Adipocyte (in vitro differentiated cells): ENCODE data around the gene COX10.
"Not testable (repeated sequence)": the region's sequence is repeated elsewhere in the genome, so short reads cannot be mapped to it uniquely, and the experiment has no call there.

Experiments
- DNase-seq: peaks from one replicate; pipeline ENCODE4 v3.0.0-alpha.2; 2015; ENCODE audit warnings: low read depth
- H3K27me3 ChIP-seq: replicated peaks from 2 replicates; pipeline ENCODE4 v1.7.0; 2013; ENCODE audit warnings: mild to moderate bottlenecking, low read length, moderate library complexity; ENCODE audit not compliant: control insufficient read depth, insufficient read depth
- H3K36me3 ChIP-seq: 2 replicates; pipeline ENCODE4 v1.7.0; 2013; ENCODE audit warnings: low read length, mild to moderate bottlenecking, moderate library complexity; ENCODE audit not compliant: control insufficient read depth, insufficient read depth, severe bottlenecking
- H3K4me1 ChIP-seq: 2 replicates; pipeline ENCODE4 v1.7.0; 2013; ENCODE audit warnings: mild to moderate bottlenecking, low read length, moderate library complexity; ENCODE audit not compliant: control insufficient read depth, insufficient read depth
- H3K4me3 ChIP-seq: 2 replicates; pipeline ENCODE4 v1.7.0; 2013; ENCODE audit warnings: mild to moderate bottlenecking, low read length, moderate library complexity
- H3K9ac ChIP-seq: 2 replicates; pipeline ENCODE4 v1.7.0; 2013; ENCODE audit warnings: mild to moderate bottlenecking, low read length, moderate library complexity
- H3K9me3 ChIP-seq: 2 replicates; pipeline ENCODE4 v1.7.0; 2013; ENCODE audit warnings: mild to moderate bottlenecking, low read length, moderate library complexity; ENCODE audit not compliant: control insufficient read depth

COX10 gene

DNA sequence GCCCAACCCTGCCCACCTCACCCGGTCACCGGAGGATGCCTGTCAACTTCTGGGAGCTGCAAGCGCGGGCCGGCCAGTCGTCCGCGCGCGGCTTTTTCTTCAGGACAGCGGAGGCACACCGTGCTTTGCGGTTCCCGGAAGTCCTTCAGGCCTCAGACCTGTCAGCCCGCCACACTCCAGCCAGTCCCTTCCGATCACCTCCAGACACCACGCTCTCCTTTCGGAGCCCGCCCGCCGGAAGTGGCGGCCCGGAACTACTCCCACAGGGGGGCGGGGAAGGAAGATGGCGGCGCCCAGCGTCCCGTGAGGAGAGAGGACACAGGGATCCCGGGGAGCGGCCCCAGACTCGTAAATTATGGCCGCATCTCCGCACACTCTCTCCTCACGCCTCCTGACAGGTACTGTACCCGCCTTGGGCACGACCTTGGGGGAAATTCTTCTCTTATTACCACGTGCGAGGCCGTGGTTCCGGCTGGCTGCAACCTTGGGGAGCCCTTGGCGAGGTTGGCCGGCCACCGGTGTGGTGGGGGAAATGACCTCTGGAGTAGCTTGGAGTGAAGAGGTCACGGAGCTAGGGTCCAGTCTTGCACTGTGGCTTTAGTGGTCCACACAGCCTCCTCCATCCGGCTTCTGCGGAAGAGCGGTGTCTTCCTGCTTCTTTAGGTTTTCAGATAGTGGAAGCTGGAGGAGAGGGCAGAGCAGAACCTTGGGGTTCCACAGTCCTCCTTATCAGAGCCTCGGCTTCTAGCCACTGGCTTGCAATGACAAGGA, at the start of gene COX10:
COX10 (plus strand) TSS at position 254 of the 771 bp plus-strand sequence; CDS start at position 356, 102 bp downstream.
- Histone ChIP-seq H3K36me3 (no peaks in the 10 kb centered on the region), H3K4me1 (peaks cover 20% of the 10 kb centered on the region), H3K9ac (peak within 1 kb of the TSS; percentile 92), H3K9me3 (no peaks in the 10 kb centered on the region), H3K27me3 (no peaks in the 10 kb centered on the region), H3K4me3 (peak within 1 kb of the TSS; percentile 94)
- DNase-seq: peak; percentile 94

DNA sequence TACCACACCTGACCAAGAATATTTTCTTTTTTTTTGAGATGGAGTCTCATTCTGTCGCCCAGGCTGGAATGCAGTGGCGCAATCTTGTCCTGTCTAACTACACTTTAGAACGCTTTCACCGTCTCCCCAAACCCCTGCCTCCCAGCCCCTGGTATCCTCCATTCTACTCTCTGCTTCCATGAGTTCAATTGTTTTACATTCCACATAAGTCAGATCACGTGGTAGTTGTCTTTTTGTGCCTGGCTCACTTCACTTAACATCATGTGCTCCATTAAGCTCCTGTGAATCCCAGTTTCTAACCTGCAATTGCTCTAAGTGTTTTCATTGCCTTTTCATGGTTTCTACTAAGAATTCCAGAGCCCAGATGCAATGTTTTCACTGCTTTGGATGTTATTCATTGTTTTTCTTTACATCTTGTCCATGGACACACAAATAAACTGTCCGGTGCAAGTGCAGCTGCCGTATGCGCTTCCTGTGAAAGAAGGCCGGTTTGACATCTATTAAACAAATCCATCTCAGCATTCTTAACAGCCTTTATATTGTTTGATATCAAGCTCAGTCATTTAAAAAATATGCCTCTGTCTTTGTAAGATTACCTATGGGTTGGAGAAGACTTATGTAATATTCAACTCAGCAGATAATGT, 47.5 kb upstream of the COX10 start:
- not testable (repeated sequence) for H3K9ac ChIP-seq, H3K4me3 ChIP-seq, H3K27me3 ChIP-seq, H3K36me3 ChIP-seq, H3K9me3 ChIP-seq, DNase-seq, H3K4me1 ChIP-seq

DNA sequence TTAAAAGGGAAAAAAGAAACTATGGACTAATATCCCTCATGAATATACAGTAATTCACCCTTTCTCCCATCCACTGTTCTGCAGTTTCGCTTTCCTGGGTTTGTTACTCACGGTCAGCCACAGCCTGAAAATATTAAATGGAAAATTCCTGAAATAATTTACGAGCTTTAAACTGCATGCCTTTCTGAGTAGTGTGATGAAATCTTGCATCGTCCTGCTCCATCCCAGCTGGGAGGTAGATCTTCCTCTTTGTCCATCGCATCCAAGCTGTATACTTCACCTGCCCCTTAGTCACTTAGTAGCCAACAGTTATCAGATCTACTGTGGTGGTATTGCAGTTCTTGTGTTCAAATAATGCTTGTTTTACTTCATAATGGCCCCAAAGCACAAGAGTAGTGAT, 39.5 kb upstream of the COX10 start:
- not testable (repeated sequence) for H3K4me3 ChIP-seq, H3K4me1 ChIP-seq, H3K9me3 ChIP-seq, H3K9ac ChIP-seq, DNase-seq, H3K27me3 ChIP-seq
- peaks cover 21% of the 10 kb centered on the region for H3K36me3 ChIP-seq

DNA sequence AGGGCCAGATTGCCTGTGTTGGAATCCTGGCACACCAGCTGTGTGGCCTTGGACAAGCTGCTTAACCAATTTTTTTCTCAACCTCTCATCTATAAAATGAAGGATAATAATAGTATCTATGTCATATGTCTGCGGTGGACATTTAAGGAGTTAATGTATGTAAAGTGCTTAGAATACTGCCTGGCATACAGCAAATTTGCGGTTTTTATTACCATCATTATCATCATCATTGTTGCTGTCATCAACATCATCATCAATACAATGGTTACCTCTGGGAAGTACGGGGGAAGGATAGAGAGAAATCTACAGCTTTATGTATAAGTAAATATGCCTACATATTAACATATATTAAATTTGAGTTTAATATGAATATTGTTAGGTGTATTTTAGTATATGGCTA, 37.1 kb upstream of the COX10 start:
- DNase-seq: no peak
- H3K9me3 ChIP-seq: no peaks in the 10 kb centered on the region
- no peaks in the 10 kb centered on the region for H3K4me1 ChIP-seq
- no peak overlapping the region for H3K4me3 ChIP-seq
- no peak overlapping the region for H3K9ac ChIP-seq
- H3K27me3 ChIP-seq: no peaks in the 10 kb centered on the region
- peaks cover 21% of the 10 kb centered on the region for H3K36me3 ChIP-seq

DNA sequence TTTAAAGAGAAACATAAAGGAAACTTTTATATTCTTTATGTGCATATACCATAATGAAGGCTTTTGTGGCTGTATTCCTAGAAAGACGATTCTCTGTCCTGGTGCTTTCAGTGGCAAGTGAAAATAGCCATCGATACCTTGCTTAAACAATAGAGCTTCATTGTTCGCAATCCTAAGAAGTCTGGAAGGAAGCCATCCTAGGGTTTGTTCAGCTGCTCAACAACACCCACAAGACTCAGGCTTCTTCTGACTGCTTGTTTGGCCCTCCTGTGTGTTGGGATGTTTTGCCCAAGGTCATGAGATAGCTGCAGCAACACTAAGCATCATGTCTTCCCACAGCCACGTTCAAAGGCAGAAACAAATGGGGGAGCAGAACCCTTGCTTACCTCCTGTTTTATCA, 36.1 kb upstream of the COX10 start:
- DNase-seq: no peak
- Histone ChIP-seq H3K4me1 (peaks cover 1% of the 10 kb centered on the region), H3K27me3 (no peaks in the 10 kb centered on the region), H3K9ac (no peak overlapping the region), H3K4me3 (no peak overlapping the region), H3K36me3 (peaks cover 21% of the 10 kb centered on the region), H3K9me3 (no peaks in the 10 kb centered on the region)

DNA sequence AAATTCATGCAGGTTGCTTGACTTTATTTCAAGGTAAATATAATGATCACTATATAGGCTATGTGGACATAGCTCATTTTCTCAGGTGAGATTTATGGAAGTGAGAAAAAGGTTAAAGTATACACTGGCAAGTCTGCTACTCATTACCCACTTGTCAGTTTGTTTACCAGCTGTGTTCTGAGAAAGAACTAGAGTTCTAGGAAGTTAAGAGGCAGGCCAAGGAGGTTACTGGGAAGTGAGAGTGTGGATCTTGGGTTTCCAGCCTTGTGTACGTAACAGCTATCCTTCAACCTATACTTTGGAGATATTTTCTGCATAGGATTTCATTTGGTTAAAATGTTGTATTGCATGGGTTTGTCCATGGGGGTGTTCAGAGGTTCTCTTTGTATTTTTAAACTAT, 31.9 kb upstream of the COX10 start:
- Histone ChIP-seq H3K4me3 (no peak overlapping the region), H3K4me1 (peaks cover 5% of the 10 kb centered on the region), H3K27me3 (no peaks in the 10 kb centered on the region), H3K9me3 (no peaks in the 10 kb centered on the region), H3K36me3 (peaks cover 18% of the 10 kb centered on the region), H3K9ac (no peak overlapping the region)
- DNase-seq: no peak

DNA sequence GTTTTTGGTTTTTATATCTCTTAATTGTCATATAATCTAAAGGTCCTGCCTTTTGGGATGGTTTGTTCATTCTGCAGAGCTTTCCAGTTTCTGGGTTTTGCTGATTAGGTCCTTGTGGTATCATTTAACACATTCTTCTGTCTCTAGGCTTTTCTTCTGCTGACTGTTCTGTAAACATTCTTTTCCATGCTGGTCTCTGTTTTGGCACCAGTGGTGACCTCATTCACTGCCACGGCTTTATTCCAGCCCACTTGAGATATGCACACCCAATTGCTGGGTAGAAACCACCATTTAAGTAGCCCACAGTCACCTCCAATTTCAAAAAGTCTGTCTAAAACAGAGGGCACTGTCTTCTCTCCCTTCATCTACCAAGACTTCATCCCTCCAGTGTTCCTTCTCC, 31.1 kb upstream of the COX10 start:
- Histone ChIP-seq H3K36me3 (peaks cover 11% of the 10 kb centered on the region), H3K9me3 (no peaks in the 10 kb centered on the region), H3K27me3 (no peaks in the 10 kb centered on the region), H3K4me1 (peaks cover 5% of the 10 kb centered on the region), H3K9ac (no peak overlapping the region), H3K4me3 (no peak overlapping the region)
- peak; percentile 60 for DNase-seq

DNA sequence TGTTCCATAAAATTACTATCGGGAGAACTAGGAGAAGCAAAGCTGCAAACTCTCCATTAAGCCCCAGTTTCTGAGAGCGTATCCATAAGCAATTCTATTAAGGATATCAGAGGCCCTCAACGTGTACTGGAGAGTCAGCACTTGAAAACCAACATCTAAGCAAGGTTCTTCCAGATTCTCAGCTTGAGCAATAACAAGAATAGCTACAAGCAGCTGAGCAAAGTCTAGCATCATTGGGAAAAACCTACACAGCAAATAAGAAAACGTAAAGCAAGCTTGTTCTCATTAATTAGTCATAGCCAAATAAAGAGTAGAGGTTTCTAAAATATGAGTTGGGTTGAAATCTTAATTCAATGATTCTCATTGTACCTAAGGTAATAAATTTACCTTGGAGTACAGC, 26.9 kb upstream of the COX10 start:
- Histone ChIP-seq H3K9me3 (no peaks in the 10 kb centered on the region), H3K4me1 (peaks cover 5% of the 10 kb centered on the region), H3K36me3 (no peaks in the 10 kb centered on the region), H3K9ac (no peak overlapping the region), H3K27me3 (no peaks in the 10 kb centered on the region), H3K4me3 (no peak overlapping the region)
- DNase-seq: no peak

DNA sequence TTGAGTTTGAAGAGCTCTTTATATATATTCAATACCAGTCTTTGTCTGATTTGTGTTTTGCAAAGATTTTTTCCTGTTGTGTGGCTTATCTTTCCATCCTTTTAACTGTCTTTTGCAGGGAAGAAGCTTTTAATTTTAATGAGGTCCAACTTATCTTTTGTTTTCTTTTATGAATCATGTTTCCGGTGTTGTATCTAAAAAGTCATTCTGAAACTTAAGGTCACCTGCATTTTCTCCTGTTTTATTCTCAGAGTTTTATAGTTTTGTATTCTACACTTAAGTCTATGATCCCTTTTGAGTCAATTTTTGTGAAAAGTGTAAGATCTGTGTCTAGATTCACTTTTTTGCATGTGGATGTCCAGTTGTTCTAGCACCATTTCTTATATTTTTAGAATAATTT, 24.6 kb upstream of the COX10 start:
- H3K9ac ChIP-seq: no peak overlapping the region
- no peak for DNase-seq
- no peaks in the 10 kb centered on the region for H3K4me1 ChIP-seq
- no peak overlapping the region for H3K4me3 ChIP-seq
- H3K27me3 ChIP-seq: no peaks in the 10 kb centered on the region
- H3K36me3 ChIP-seq: no peaks in the 10 kb centered on the region
- H3K9me3 ChIP-seq: no peaks in the 10 kb centered on the region

DNA sequence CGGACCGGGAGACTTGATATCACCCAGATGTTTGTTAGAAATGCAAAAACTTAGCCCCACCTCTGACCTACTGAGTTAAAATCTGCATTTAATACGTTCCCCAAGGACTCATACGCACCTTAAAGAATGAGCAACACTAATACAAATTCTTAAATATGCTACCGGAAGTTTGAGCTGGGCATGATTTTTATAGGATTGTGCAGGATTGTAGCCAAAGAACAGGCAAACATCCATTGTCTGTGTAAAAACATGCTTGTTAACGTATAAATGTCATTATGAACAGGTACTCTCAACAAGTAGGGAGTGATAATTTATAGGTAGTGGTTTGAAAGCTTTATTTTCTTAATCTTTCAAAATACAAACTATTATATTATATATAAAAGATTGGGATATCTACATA, 22.3 kb upstream of the COX10 start:
- Histone ChIP-seq H3K4me3 (no peak overlapping the region), H3K4me1 (no peaks in the 10 kb centered on the region), H3K27me3 (no peaks in the 10 kb centered on the region), H3K9me3 (no peaks in the 10 kb centered on the region), H3K36me3 (peaks cover 9% of the 10 kb centered on the region), H3K9ac (no peak overlapping the region)
- no peak for DNase-seq

DNA sequence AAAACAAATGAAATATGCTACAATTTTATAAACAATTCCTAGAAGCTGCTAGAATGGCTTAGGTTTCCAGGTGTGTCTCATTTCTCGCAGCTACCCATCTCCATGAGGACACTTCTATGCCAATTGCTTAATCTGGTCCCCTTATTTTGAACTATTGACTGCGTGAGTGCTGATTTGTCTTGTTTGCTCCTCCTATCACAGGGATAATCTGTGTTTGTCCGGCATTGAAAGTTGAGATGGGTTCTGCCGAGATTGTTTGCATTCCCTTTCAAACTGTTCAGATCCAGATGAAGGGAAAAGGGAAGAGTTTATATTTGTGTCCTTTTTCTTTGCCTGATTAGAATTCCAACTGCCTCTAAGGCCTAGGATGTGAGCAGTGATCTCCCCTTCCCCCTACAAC, 21.7 kb upstream of the COX10 start:
- no peaks in the 10 kb centered on the region for H3K27me3 ChIP-seq
- H3K9ac ChIP-seq: no peak overlapping the region
- peaks cover 9% of the 10 kb centered on the region for H3K36me3 ChIP-seq
- no peaks in the 10 kb centered on the region for H3K4me1 ChIP-seq
- H3K4me3 ChIP-seq: no peak overlapping the region
- H3K9me3 ChIP-seq: no peaks in the 10 kb centered on the region
- no peak for DNase-seq
